Ishikawa (cell line): ENCODE measurements around the gene POU5F1.

Source experiments
- CEBPB ChIP-seq: IDR thresholded peaks from 2 replicates; pipeline ENCODE4 v1.6.1; 2012
- EP300 ChIP-seq: IDR thresholded peaks from 2 replicates; pipeline ENCODE4 v1.6.1; 2012; ENCODE audit warnings: borderline replicate concordance
- FOXM1 ChIP-seq: IDR thresholded peaks from 2 replicates; pipeline ENCODE4 v1.6.1; 2012; ENCODE audit warnings: low read depth, borderline replicate concordance
- MAX ChIP-seq: IDR thresholded peaks from 2 replicates; pipeline ENCODE4 v1.6.1; 2012
- RAD21 ChIP-seq: IDR thresholded peaks from 2 replicates; pipeline ENCODE4 v1.6.1; 2012; ENCODE audit warnings: low read depth
- REST ChIP-seq: IDR thresholded peaks from 2 replicates; pipeline ENCODE4 v1.6.1; 2012; ENCODE audit warnings: low read depth, mild to moderate bottlenecking
- TAF1 ChIP-seq: IDR thresholded peaks from 2 replicates; pipeline ENCODE4 v1.6.1; 2012; ENCODE audit warnings: low read depth, mild to moderate bottlenecking
- TCF12 ChIP-seq: IDR thresholded peaks from 2 replicates; pipeline ENCODE4 v1.6.1; 2012; ENCODE audit warnings: low read depth
- YY1 ChIP-seq: IDR thresholded peaks from 2 replicates; pipeline ENCODE4 v1.6.1; 2012; ENCODE audit warnings: low read depth

GRCh38 chr6:31122791-31123706, 47.4 kb downstream of the POU5F1 start:
- TF ChIP-seq TCF12 = no peak
- TF ChIP-seq YY1 = no peak
- peak; percentile 47; the same call in 1 of the 2 replicates for TF ChIP-seq EP300
- TF ChIP-seq TAF1 = no peak
- peak; percentile 81 for TF ChIP-seq MAX
- TF ChIP-seq REST = no peak
- TF ChIP-seq FOXM1 = no peak
- no peak for TF ChIP-seq RAD21
- no peak for TF ChIP-seq CEBPB
